Heart left ventricle (tissue), 16 donors: Measurements from ENCODE around the gene S100A7. TPM values are rescaled to one million over a fixed set of nuclear protein-coding genes. Genes with fewer than 3 reads are reported as not detected.

Experiments
- ATAC-seq, 4 donors: fragments of 200-7000 bp; cut with Tn5 transposase; one replicate each; pipeline ENCODE4 v1.9.1; 2020 to 2022; ENCODE audit warnings: moderate library complexity in 4 of 4, mild to moderate bottlenecking in 3 of 4, moderate number of reproducible peaks in 1 of 4
- DNase-seq, 5 donors: peaks; one replicate each; pipeline ENCODE4 v3.0.0-alpha.2; 2020
- H3K27ac ChIP-seq, 12 donors: fragments of 200-600 bp; sonication (generic) in 4 of 12; one replicate each; pipeline versions ENCODE4 v1.5.0 to v1.8.0; 2016 to 2022; ENCODE audit warnings: mild to moderate bottlenecking in 2 of 12
- H3K27me3 ChIP-seq, 9 donors: fragments of 200-600 bp; sonication (generic) in 2 of 9; one replicate each; pipeline versions ENCODE4 v1.5.1 to v1.8.0; 2016 to 2022; ENCODE audit warnings: mild to moderate bottlenecking in 3 of 9
- H3K36me3 ChIP-seq, 9 donors: fragments of 200-600 bp; sonication (generic) in 2 of 9; one replicate each; pipeline versions ENCODE4 v1.5.0 to v1.8.0; 2018 to 2022; ENCODE audit warnings: mild to moderate bottlenecking in 2 of 9
- H3K4me1 ChIP-seq, 12 donors: fragments of 200-600 bp; sonication (generic) in 4 of 12; one replicate each; pipeline versions ENCODE4 v1.5.0 to v1.8.0; 2016 to 2022; ENCODE audit warnings: mild to moderate bottlenecking in 3 of 12
- H3K4me3 ChIP-seq, 12 donors: fragments of 200-600 bp; sonication (generic) in 4 of 12; one replicate each; pipeline versions ENCODE4 v1.5.0 to v1.8.0; 2017 to 2022; ENCODE audit warnings: mild to moderate bottlenecking in 9 of 12, moderate library complexity in 4 of 12
- H3K9me3 ChIP-seq, 12 donors: fragments of 200-600 bp; sonication (generic) in 4 of 12; one replicate each; pipeline versions ENCODE4 v1.5.0 to v1.8.0; 2016 to 2022; ENCODE audit warnings: mild to moderate bottlenecking in 1 of 12
- POLR2A ChIP-seq, 2 donors: fragments of 450-650 bp; IDR thresholded peaks; one replicate each; pipeline ENCODE4 v1.6.1; 2017; ENCODE audit warnings: antibody characterized with exemption in 2 of 2, mild to moderate bottlenecking in 2 of 2, moderate library complexity in 2 of 2
- WGBS, 4 donors: extraction: QIAGEN DNeasy Blood & Tissue Kit in 2 of 4; methylation state at CpG; one replicate each; pipeline versions ENCODE4 v1.1.5 to v1.1.7; 2013 to 2018; 5-methylcytosine and 5-hydroxymethylcytosine counted together
- intact Hi-C, 10 donors: fragments of 100-400 bp; cut with DNase I; formaldehyde crosslinking; loops; one replicate each; pipeline versions ENCODE4 v1.11.1 to v1.14.2; 2022
- polyA plus RNA-seq, 2 donors: library from polyadenylated mRNA; stranded (reverse); fragments of 200-250 nt; gene quantifications; one replicate each; pipeline ENCODE4 v1.2.3, GENCODE V29; 2013
- total RNA-seq, 9 donors: library from RNA; depleted of rRNA in 2 of 9; stranded (reverse); fragments of >200 nt in 2 of 9; fragmentation: NEBNext Ultra II Directional in 3 of 9; extraction: Animal tissue kit (Norgen Biotek cat#: 25700) in 3 of 9; gene quantifications; one replicate each; pipeline versions ENCODE4 v1.1.0 to v1.2.4, GENCODE V29; 2016 to 2023
- TF ChIP-seq, protein P1 (sequence below), 12 donors: fragments of 200-600 bp; sonication (generic) in 4 of 12; IDR thresholded peaks; one replicate each; pipeline versions ENCODE4 v1.5.0 to v1.8.0; 2018 to 2022; ENCODE audit warnings: antibody characterized with exemption in 12 of 12, mild to moderate bottlenecking in 5 of 12
- donor health status: ischemic (EF 13 %, LVEDD 7.1; RV severe dilation, severe dysfunction).
- donor health status: healthy with polysubstance abuse.
- donor health status: DM: no; HTN: yes; CAD: no.
- donor health status: DM: no; HTN: no; CAD: no.
- donor health status: ischemic (EF 25% LVEDD 6.9; RV normal size, moderate dysfunction).
- donor health status: ischemic (EF 25% LVEDD 5.7; RV mildly dilated, moderate dysfunction).
- donor health status: healthy.
- donor health status: DM: yes; HTN: yes; CAD: no.
- donor health status: ischemic (EF 35%, LVEDD 5.7; RV mildly dilated, moderate dysfunction).
- donor health status: nonischemic (EF 11% LVEDD 7.7; RV severe dilation, severe dysfunction).
- donor health status: DM: yes; HTN: yes; CAD: no.
- donor health status: PGD.
- donor health status: ischemic (EF 29% LVEDD 5.4; RV normal size, mild dysfunction).
- donor health status: nonischemic (EF 23%, LVEDD 6.1; RV moderate dilation, normal function).

The S100A7 gene
- total and polyA plus RNA-seq, 11 donors = not detected

DNA sequence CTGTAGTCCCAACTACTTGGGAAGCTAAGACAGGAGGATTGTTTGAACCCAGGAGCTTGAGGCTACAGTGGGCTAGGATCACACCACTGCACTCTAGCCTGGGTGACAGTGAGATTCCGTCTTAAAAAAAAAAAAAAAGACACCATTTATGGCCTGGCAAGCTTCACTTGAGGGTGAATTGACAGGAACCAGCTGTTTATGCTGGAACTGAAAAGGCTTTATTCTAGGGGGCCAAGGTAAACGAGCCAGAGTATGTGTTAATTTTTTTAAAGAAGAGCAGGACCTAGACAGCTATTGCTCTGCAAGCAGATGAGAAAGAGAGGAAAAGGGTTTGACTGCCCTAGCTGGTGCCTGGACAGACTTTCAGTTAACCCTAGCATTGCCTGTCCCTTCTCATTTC lies 38.3 kb upstream of the S100A7 start:
- no peak for TF ChIP-seq POLR2A (IDR thresholded peaks at IDR 0.05)
- TF ChIP-seq, protein P1, sequence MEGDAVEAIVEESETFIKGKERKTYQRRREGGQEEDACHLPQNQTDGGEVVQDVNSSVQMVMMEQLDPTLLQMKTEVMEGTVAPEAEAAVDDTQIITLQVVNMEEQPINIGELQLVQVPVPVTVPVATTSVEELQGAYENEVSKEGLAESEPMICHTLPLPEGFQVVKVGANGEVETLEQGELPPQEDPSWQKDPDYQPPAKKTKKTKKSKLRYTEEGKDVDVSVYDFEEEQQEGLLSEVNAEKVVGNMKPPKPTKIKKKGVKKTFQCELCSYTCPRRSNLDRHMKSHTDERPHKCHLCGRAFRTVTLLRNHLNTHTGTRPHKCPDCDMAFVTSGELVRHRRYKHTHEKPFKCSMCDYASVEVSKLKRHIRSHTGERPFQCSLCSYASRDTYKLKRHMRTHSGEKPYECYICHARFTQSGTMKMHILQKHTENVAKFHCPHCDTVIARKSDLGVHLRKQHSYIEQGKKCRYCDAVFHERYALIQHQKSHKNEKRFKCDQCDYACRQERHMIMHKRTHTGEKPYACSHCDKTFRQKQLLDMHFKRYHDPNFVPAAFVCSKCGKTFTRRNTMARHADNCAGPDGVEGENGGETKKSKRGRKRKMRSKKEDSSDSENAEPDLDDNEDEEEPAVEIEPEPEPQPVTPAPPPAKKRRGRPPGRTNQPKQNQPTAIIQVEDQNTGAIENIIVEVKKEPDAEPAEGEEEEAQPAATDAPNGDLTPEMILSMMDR (IDR thresholded peaks at IDR 0.05) = no peak
- no peak overlapping the region for H3K4me3 ChIP-seq
- DNase-seq (no peak), ATAC-seq (no peak)
- intact Hi-C loops = loop anchor here in 2 of 10 donors (5.0 kb wide), 1 partner anchor 36 kb away; the partner anchor contains the start of gene S100A7 (in 2 of the 2)
- H3K9me3 ChIP-seq = no peaks in the 10 kb centered on the region
- no peaks in the 10 kb centered on the region for H3K36me3 ChIP-seq
- H3K27me3 ChIP-seq = no peaks in the 10 kb centered on the region
- peaks cover 0 to 8% (median 1%) of the 10 kb centered on the region in 12 donors for H3K4me1 ChIP-seq
- H3K27ac ChIP-seq = no peak overlapping the region
- 19 to 36% (median 28%) methylated on average over 2 of the region's 2 CpGs for WGBS, 4 donors

DNA sequence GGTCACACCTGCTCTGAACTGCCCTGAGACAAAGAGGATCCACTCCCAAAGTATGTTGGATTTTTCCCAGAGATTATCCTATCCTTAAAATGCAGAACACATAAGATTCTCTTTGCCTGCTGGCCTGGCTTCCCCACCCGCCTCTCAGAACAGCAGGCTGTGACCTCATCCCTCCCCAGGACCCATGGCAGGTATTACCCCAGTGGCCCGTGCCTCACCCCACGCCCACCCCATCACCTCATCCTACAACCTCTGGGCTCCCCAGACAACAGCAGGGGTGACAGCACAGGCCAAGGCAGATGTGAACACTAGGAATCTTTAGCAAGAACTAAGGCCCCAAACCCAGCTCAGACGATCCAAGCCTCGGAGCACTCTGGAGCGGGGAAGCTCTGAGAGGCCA lies 35.1 kb upstream of the S100A7 start:
- Histone ChIP-seq H3K9me3 (no peaks in the 10 kb centered on the region), H3K27ac (no peak overlapping the region), H3K4me1 (peaks cover 0 to 33% (median 5%) of the 10 kb centered on the region in 12 donors), H3K27me3 (no peaks in the 10 kb centered on the region), H3K4me3 (no peak overlapping the region), H3K36me3 (no peaks in the 10 kb centered on the region)
- WGBS, 4 donors = 62 to 76% (median 68%) methylated on average over 6 of the region's 6 CpGs
- ATAC-seq (no peak), DNase-seq (no peak)
- no peak for TF ChIP-seq POLR2A (IDR thresholded peaks at IDR 0.05)
- TF ChIP-seq, protein P1 (IDR thresholded peaks at IDR 0.05) = no peak
- intact Hi-C loops = loop anchor here in 8 of 10 donors (1.0 to 5.0 kb wide), 6 partner anchors 29 to 143 kb away; partner anchors contain the start of gene S100A7 (in 2 of the 8)

- WGBS, 4 donors = 33 to 41% (median 38%) methylated on average over 6 of the region's 6 CpGs
- ATAC-seq = peak; percentile 49 to 72 (median 66)
- DNase-seq = peak; percentile 73 to 89 (median 76)
- no peaks in the 10 kb centered on the region for H3K27me3 ChIP-seq
- H3K36me3 ChIP-seq = no peaks in the 10 kb centered on the region
- no peak overlapping the region for H3K4me3 ChIP-seq
- H3K9me3 ChIP-seq = no peaks in the 10 kb centered on the region
- H3K4me1 ChIP-seq = peaks cover 0 to 38% (median 8%) of the 10 kb centered on the region in 12 donors
- TF ChIP-seq POLR2A (IDR thresholded peaks at IDR 0.05) = no peak
- TF ChIP-seq, protein P1 (IDR thresholded peaks at IDR 0.05) = peak; percentile 87 to 97 (median 92)
- no peak overlapping the region for H3K27ac ChIP-seq
- intact Hi-C loops = loop anchor here (1.0 to 5.0 kb wide), 6 partner anchors 28 to 143 kb away; partner anchors contain the start of gene S100A7 (in 2 of the 10)
Observed at GRCh38 chr1:153494976-153495535, 34.6 kb upstream of the S100A7 start.

GRCh38 chr1:153493343-153493960 lies 33.0 kb upstream of the S100A7 start:
- 77 to 85% (median 83%) methylated on average over 6 of the region's 6 CpGs for WGBS, 4 donors
- H3K9me3 ChIP-seq = no peaks in the 10 kb centered on the region
- no peak for TF ChIP-seq POLR2A (IDR thresholded peaks at IDR 0.05)
- TF ChIP-seq, protein P1 (IDR thresholded peaks at IDR 0.05) = no peak
- ATAC-seq (no peak), DNase-seq (no peak)
- no peaks in the 10 kb centered on the region for H3K36me3 ChIP-seq
- intact Hi-C loops = no loop called here
- peaks cover 0 to 39% (median 13%) of the 10 kb centered on the region in 12 donors for H3K4me1 ChIP-seq
- H3K27me3 ChIP-seq = no peaks in the 10 kb centered on the region
- peak overlapping the region in 4 of 12 donors; percentile 11 to 46 (median 28) for H3K27ac ChIP-seq
- no peak overlapping the region for H3K4me3 ChIP-seq
